SK-N-SH (cell line): ENCODE data around the gene AMIGO1. TPM values are rescaled to one million over a fixed set of nuclear protein-coding genes. Genes with fewer than 3 reads are reported as not detected.
A peak's percentile ranks its signal among the peaks of the same experiment; 100 is the strongest.

ENCODE experiments used
- CTCF ChIA-PET: fragments of 300-600, 350-600 bp; formaldehyde crosslinking; extraction: SDS; loops from one replicate; lab custom pipeline; 2021; lab: Yijun Ruan, JAX
- POLR2A ChIA-PET: fragments of 350-600 bp; sonication (Branson Sonifier 250); formaldehyde crosslinking; extraction: SDS; loops from one replicate; lab custom pipeline; 2020; ENCODE audit warnings: antibody characterized with exemption, inconsistent platforms; lab: Yijun Ruan, JAX
- DNase-seq: peaks from one replicate; pipeline ENCODE4 v3.0.0; 2012
- H2AFZ ChIP-seq: fragments of 200-600 bp; sonication (generic); 2 replicates; pipeline ENCODE4 v1.8.1; 2016; ENCODE audit warnings: antibody characterized with exemption, mild to moderate bottlenecking, low read depth
- H3F3A ChIP-seq: fragments of 200-600 bp; sonication (generic); replicated peaks from 2 replicates; pipeline ENCODE3; 2016; ENCODE audit warnings: antibody characterized with exemption, mild to moderate bottlenecking; ENCODE audit not compliant: insufficient read depth
- H3K27ac ChIP-seq, 2 experiments: fragments of 200-500 bp in 1 of 2; fragments of 200-600 bp in 1 of 2; sonication (Bioruptor generic) in 1 of 2; sonication (generic), shearing (Covaris generic) in 1 of 2; 2 replicates each; pipeline versions ENCODE4 v1.5.1 to v1.6.1; 2014 to 2016; ENCODE audit warnings: low read depth in 2 of 2, inconsistent platforms in 1 of 2, low read length in 1 of 2, mild to moderate bottlenecking in 1 of 2, mixed read lengths in 1 of 2
- H3K27me3 ChIP-seq: fragments of 200-600 bp; sonication (generic), shearing (Covaris generic); 2 replicates; pipeline ENCODE4 v1.6.1; 2016; ENCODE audit warnings: mixed run types; ENCODE audit not compliant: insufficient read depth
- H3K36me3 ChIP-seq, 2 experiments: fragments of 200-500 bp in 1 of 2; fragments of 200-600 bp in 1 of 2; sonication (Bioruptor generic) in 1 of 2; sonication (generic) in 1 of 2; replicated peaks in 1 of 2; 2 replicates each; pipeline versions ENCODE3 to v1.5.1; 2014 to 2016; ENCODE audit warnings: low read length in 1 of 2, mild to moderate bottlenecking in 1 of 2; ENCODE audit not compliant: insufficient read depth in 2 of 2, control insufficient read depth in 1 of 2
- H3K4me1 ChIP-seq, 2 experiments: fragments of 200-500 bp in 1 of 2; fragments of 200-600 bp in 1 of 2; sonication (Bioruptor generic) in 1 of 2; sonication (generic), shearing (Covaris generic) in 1 of 2; 2 replicates each; pipeline versions ENCODE4 v1.5.1 to v1.6.1; 2014 to 2016; ENCODE audit warnings: low read depth in 1 of 2, low read length in 1 of 2, mixed run types in 1 of 2; ENCODE audit not compliant: insufficient read depth in 2 of 2, control insufficient read depth in 1 of 2
- H3K4me2 ChIP-seq: fragments of 200-600 bp; sonication (generic), shearing (Covaris generic); 2 replicates; pipeline ENCODE4 v1.6.1; 2017; ENCODE audit warnings: mixed run types
- H3K4me3 ChIP-seq, 2 experiments: fragments of 200-500 bp in 1 of 2; fragments of 200-600 bp in 1 of 2; sonication (Bioruptor generic) in 1 of 2; sonication (generic), shearing (Covaris generic) in 1 of 2; 2 replicates each; pipeline versions ENCODE4 v1.5.1 to v1.8.1; 2014 to 2016; ENCODE audit warnings: low read depth in 2 of 2, inconsistent platforms in 1 of 2, low read length in 1 of 2, mild to moderate bottlenecking in 1 of 2, mixed read lengths in 1 of 2, moderate library complexity in 1 of 2
- H3K79me2 ChIP-seq: fragments of 200-600 bp; sonication (generic); 2 replicates; pipeline ENCODE4 v1.8.1; 2017; ENCODE audit warnings: mild to moderate bottlenecking; ENCODE audit not compliant: insufficient read depth
- H3K9ac ChIP-seq: fragments of 200-600 bp; sonication (generic); 2 replicates; pipeline ENCODE4 v1.6.1; 2017; ENCODE audit warnings: mixed run types
- H3K9me2 ChIP-seq: fragments of 200-600 bp; sonication (generic); 2 replicates; pipeline ENCODE4 v1.6.1; 2017; ENCODE audit warnings: mixed run types
- H3K9me3 ChIP-seq: fragments of 200-600 bp; sonication (generic); 2 replicates; pipeline ENCODE4 v1.6.1; 2017; ENCODE audit warnings: mixed run types, mild to moderate bottlenecking, moderate library complexity
- H4K20me1 ChIP-seq: fragments of 200-600 bp; sonication (generic); 2 replicates; pipeline ENCODE4 v1.6.1; 2017; ENCODE audit warnings: mild to moderate bottlenecking, mixed run types; ENCODE audit not compliant: insufficient read depth
- CHD2 ChIP-seq: fragments of 150-350 bp; IDR thresholded peaks from 2 replicates; pipeline ENCODE4 v1.6.1; 2018; ENCODE audit warnings: low read length; ENCODE audit not compliant: partially characterized antibody
- ELF1 ChIP-seq: IDR thresholded peaks from 2 replicates; pipeline ENCODE4 v1.4.0; 2012
- EP300 ChIP-seq, 2 experiments: IDR thresholded peaks; 2 replicates each; pipeline versions ENCODE4 v1.4.0 to v1.6.1; 2012; ENCODE audit warnings: borderline replicate concordance in 1 of 2, low read depth in 1 of 2, low read length in 1 of 2
- FOSL2 ChIP-seq: IDR thresholded peaks from 2 replicates; pipeline ENCODE4 v1.4.0; 2012; ENCODE audit warnings: low read depth, mild to moderate bottlenecking, moderate library complexity, borderline replicate concordance
- FOXJ3 ChIP-seq: sonication (generic); formaldehyde crosslinking; IDR thresholded peaks from 2 replicates; pipeline ENCODE4 v1.5.1; 2020; ENCODE audit warnings: mild to moderate bottlenecking, missing genetic modification reagents
- GATA2 ChIP-seq: sonication (generic); formaldehyde crosslinking; IDR thresholded peaks from 2 replicates; pipeline ENCODE4 v1.5.0; 2020; ENCODE audit warnings: mild to moderate bottlenecking, missing genetic modification reagents
- MXI1 ChIP-seq: IDR thresholded peaks from 2 replicates; pipeline ENCODE4 v1.6.1; 2012; ENCODE audit warnings: mild to moderate bottlenecking, low read depth, low read length, improper control_type of control experiment
- NRF1 ChIP-seq: IDR thresholded peaks from 2 replicates; pipeline ENCODE4 v1.6.1; 2012; ENCODE audit warnings: low read depth, mild to moderate bottlenecking, low read length
- RXRA ChIP-seq: IDR thresholded peaks from 2 replicates; pipeline ENCODE4 v1.4.0; 2012; ENCODE audit warnings: low read depth, mild to moderate bottlenecking, borderline replicate concordance
- TCF12 ChIP-seq: IDR thresholded peaks from 2 replicates; pipeline ENCODE4 v1.4.0; 2012
- TEAD4 ChIP-seq: IDR thresholded peaks from 2 replicates; pipeline ENCODE4 v1.4.0; 2012; ENCODE audit warnings: mild to moderate bottlenecking, borderline replicate concordance; ENCODE audit not compliant: insufficient read depth
- WGBS: methylation state at CpG from one replicate; pipeline ENCODE4 v1.1.6; 2017; ENCODE audit warnings: low lambda C conversion rate; 5-methylcytosine and 5-hydroxymethylcytosine counted together
- polyA plus RNA-seq, 3 experiments: library from polyadenylated mRNA; depleted of rRNA; stranded (reverse); fragments of >200 nt; gene quantifications; 2 replicates each; pipeline ENCODE4 v1.2.3, GENCODE V29; 2012
- TF ChIP-seq, protein P1 (sequence below): IDR thresholded peaks from 2 replicates; pipeline ENCODE4 v1.6.1; 2012; ENCODE audit warnings: mild to moderate bottlenecking, low read depth, low read length, moderate library complexity
- TF ChIP-seq, protein P2 (sequence below): IDR thresholded peaks from 2 replicates; pipeline ENCODE4 v1.4.0; 2012; ENCODE audit warnings: low read depth
- TF ChIP-seq, protein P3 (sequence below): fragments of 200-600 bp; sonication (generic); IDR thresholded peaks from 2 replicates; pipeline ENCODE4 v1.6.1; 2017; ENCODE audit warnings: antibody characterized with exemption, mild to moderate bottlenecking, moderate library complexity

AMIGO1 gene
- polyA plus RNA-seq, 1 of the 3 experiments (the other 2 are of a cell fraction), result 0.95 TPM

DNA sequence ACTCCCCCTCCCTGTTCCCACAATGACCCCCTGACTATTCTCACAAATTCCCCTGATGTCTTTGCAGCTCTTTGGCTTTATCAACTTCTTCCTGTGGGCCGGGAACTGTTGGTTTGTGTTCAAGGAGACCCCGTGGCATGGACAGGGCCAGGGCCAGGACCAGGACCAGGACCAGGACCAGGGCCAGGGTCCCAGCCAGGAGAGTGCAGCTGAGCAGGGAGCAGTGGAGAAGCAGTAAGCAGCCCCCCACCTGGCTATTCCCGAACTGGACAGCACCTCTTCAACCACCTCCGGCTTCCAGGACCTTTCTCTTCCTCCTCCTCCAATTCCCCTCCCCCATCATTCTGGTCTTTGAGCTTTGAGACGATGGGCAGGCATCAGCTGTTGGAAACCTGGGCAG is 30.2 kb downstream of the AMIGO1 start:
- no peak for DNase-seq
- Histone ChIP-seq H3K9me2 (no peaks in the 10 kb centered on the region), H3K27ac (no peak overlapping the region), H3K9me3 (no peaks in the 10 kb centered on the region), H4K20me1 (no peaks in the 10 kb centered on the region), H3K36me3 (no peaks in the 10 kb centered on the region), H3K9ac (no peak overlapping the region), H3K4me2 (no peak overlapping the region), H3K4me3 (no peak overlapping the region), H3K4me1 (peaks cover 0 to 6% of the 10 kb centered on the region in 2 experiments; a peak in 1 of 4 replicates), H3F3A (no peaks in the 10 kb centered on the region), H2AFZ (no peak overlapping the region), H3K27me3 (peaks cover 62% of the 10 kb centered on the region), H3K79me2 (peaks cover under 1% of the 10 kb centered on the region; the same call in 1 of the 2 replicates)
- ChIA-PET CTCF (interaction anchor here (1.0 to 1.9 kb wide), 5 partner anchors 14 to 578 kb away, joined by 3 to 7 read pairs (median 4); partner anchors contain the start of gene CYB561D1), POLR2A (no interaction called here)
- TF ChIP-seq TEAD4 (no peak), EP300 (IDR thresholded peaks at IDR 0.05; ENCODE audit: borderline replicate concordance in 1 of 2, low read depth in 1 of 2, low read length in 1 of 2) (no peak), RXRA (no peak), ELF1 (no peak), TCF12 (no peak), NRF1 (no peak), FOXJ3 (CRISPR knock-in tag) (no peak), MXI1 (no peak), FOSL2 (no peak), CHD2 (no peak)
- TF ChIP-seq, protein P1, sequence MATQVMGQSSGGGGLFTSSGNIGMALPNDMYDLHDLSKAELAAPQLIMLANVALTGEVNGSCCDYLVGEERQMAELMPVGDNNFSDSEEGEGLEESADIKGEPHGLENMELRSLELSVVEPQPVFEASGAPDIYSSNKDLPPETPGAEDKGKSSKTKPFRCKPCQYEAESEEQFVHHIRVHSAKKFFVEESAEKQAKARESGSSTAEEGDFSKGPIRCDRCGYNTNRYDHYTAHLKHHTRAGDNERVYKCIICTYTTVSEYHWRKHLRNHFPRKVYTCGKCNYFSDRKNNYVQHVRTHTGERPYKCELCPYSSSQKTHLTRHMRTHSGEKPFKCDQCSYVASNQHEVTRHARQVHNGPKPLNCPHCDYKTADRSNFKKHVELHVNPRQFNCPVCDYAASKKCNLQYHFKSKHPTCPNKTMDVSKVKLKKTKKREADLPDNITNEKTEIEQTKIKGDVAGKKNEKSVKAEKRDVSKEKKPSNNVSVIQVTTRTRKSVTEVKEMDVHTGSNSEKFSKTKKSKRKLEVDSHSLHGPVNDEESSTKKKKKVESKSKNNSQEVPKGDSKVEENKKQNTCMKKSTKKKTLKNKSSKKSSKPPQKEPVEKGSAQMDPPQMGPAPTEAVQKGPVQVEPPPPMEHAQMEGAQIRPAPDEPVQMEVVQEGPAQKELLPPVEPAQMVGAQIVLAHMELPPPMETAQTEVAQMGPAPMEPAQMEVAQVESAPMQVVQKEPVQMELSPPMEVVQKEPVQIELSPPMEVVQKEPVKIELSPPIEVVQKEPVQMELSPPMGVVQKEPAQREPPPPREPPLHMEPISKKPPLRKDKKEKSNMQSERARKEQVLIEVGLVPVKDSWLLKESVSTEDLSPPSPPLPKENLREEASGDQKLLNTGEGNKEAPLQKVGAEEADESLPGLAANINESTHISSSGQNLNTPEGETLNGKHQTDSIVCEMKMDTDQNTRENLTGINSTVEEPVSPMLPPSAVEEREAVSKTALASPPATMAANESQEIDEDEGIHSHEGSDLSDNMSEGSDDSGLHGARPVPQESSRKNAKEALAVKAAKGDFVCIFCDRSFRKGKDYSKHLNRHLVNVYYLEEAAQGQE, result no peak
- TF ChIP-seq, protein P2, sequence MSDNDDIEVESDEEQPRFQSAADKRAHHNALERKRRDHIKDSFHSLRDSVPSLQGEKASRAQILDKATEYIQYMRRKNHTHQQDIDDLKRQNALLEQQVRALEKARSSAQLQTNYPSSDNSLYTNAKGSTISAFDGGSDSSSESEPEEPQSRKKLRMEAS, result no peak
- 14% methylated on average over 4 of the region's 5 CpGs for WGBS

DNA sequence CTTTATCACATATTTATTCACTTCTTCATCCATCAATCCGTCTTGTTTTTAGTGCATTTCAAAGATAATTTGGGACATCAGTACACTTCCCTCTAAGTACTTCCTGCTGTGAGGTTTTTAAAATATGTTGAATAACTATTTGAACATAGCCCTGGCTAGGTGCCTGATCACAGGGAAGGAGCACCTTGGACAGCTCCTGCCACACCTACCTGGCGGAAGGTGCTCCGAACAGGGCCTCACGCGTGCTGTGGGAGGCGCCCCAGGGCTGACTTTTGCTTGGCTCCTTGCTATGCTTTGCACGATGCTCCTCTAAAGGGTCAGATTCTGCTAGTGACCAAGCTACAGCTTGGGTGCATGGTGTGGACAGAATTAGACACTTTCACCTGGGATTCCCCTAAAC is 30.7 kb downstream of the AMIGO1 start:
- H3K79me2 ChIP-seq, result no peaks in the 10 kb centered on the region
- H3K4me3 ChIP-seq, result no peak overlapping the region
- no peak overlapping the region for H3K27ac ChIP-seq
- H3K4me2 ChIP-seq, result no peak overlapping the region
- ChIA-PET POLR2A (no interaction called here), CTCF (interaction anchor here (1.0 to 1.9 kb wide), 7 partner anchors 11 to 578 kb away, joined by 3 to 7 read pairs (median 3); partner anchors contain the start of gene CYB561D1)
- no peak for DNase-seq
- peaks cover 68% of the 10 kb centered on the region for H3K27me3 ChIP-seq
- TF ChIP-seq, protein P3, sequence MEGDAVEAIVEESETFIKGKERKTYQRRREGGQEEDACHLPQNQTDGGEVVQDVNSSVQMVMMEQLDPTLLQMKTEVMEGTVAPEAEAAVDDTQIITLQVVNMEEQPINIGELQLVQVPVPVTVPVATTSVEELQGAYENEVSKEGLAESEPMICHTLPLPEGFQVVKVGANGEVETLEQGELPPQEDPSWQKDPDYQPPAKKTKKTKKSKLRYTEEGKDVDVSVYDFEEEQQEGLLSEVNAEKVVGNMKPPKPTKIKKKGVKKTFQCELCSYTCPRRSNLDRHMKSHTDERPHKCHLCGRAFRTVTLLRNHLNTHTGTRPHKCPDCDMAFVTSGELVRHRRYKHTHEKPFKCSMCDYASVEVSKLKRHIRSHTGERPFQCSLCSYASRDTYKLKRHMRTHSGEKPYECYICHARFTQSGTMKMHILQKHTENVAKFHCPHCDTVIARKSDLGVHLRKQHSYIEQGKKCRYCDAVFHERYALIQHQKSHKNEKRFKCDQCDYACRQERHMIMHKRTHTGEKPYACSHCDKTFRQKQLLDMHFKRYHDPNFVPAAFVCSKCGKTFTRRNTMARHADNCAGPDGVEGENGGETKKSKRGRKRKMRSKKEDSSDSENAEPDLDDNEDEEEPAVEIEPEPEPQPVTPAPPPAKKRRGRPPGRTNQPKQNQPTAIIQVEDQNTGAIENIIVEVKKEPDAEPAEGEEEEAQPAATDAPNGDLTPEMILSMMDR, result no peak
- TF ChIP-seq GATA2 (CRISPR knock-in tag), result no peak
- TF ChIP-seq, protein P1, result peak; percentile 92
- H3K9me2 ChIP-seq, result no peaks in the 10 kb centered on the region
- WGBS, result 25% methylated on average over 3 of the region's 7 CpGs
- no peaks in the 10 kb centered on the region for H3K9me3 ChIP-seq
- no peaks in the 10 kb centered on the region for H3F3A ChIP-seq
- H4K20me1 ChIP-seq, result no peaks in the 10 kb centered on the region
- no peaks in the 10 kb centered on the region for H3K36me3 ChIP-seq
- H2AFZ ChIP-seq, result no peak overlapping the region
- H3K4me1 ChIP-seq, result peaks cover 0 to 6% of the 10 kb centered on the region in 2 experiments; a peak in 1 of 4 replicates
- no peak overlapping the region for H3K9ac ChIP-seq
